Cardiac fibroblast (primary cell): Measurements from ENCODE around the gene ST6GALNAC3.

Experiments used
- DNase-seq, 2 donors: peaks; one replicate each; pipeline versions ENCODE4 v3.0.0 to v3.0.0-alpha.2; 2010; ENCODE audit warnings: low read depth in 2 of 2
- H3K4me3 ChIP-seq, 2 donors: replicated peaks in 1 of 2; 1 replicate in 1 of 2; 2 replicates in 1 of 2; pipeline ENCODE4 v1.5.1; 2011; ENCODE audit warnings: low read depth in 2 of 2, low read length in 2 of 2, mild to moderate bottlenecking in 2 of 2, moderate library complexity in 1 of 2
- CTCF ChIP-seq: IDR thresholded peaks from one replicate; pipeline ENCODE4 v1.5.1; 2011; ENCODE audit warnings: low read depth, mild to moderate bottlenecking, low read length, inconsistent platforms

The ST6GALNAC3 gene

GRCh38 chr1:76101548-76101947 lies 27.0 kb downstream of the ST6GALNAC3 start:
- no peak for DNase-seq
- H3K4me3 ChIP-seq, result no peak overlapping the region
- TF ChIP-seq CTCF, result no peak

DNA sequence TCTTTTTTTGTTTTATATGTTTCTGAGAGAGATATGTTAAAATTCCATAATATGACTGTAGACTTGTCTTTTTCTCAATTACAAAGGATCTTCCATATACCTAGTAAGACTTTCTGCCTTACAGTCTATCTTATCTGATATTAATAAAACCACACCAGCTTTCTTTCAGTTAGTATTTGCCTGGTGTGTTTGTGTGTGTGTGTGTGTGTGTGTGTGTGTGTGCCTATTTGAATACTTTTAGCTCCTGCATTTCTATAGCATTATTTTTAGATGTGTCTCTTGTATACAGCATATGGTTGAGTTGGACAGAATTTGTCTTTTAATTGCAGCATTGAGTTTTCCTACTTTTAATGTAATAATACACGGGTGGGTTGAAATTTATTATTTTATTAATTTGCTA lies 27.5 kb downstream of the ST6GALNAC3 start:
- DNase-seq, result no peak
- no peak for TF ChIP-seq CTCF
- no peak overlapping the region for H3K4me3 ChIP-seq

GRCh38 chr1:76103034-76103433 lies 28.5 kb downstream of the ST6GALNAC3 start:
- no peak for TF ChIP-seq CTCF
- H3K4me3 ChIP-seq, result no peak overlapping the region
- no peak for DNase-seq

- no peak overlapping the region for H3K4me3 ChIP-seq
- no peak for TF ChIP-seq CTCF
- no peak for DNase-seq
Measured at GRCh38 chr1:76105372-76105771, 30.8 kb downstream of the ST6GALNAC3 start.

DNA sequence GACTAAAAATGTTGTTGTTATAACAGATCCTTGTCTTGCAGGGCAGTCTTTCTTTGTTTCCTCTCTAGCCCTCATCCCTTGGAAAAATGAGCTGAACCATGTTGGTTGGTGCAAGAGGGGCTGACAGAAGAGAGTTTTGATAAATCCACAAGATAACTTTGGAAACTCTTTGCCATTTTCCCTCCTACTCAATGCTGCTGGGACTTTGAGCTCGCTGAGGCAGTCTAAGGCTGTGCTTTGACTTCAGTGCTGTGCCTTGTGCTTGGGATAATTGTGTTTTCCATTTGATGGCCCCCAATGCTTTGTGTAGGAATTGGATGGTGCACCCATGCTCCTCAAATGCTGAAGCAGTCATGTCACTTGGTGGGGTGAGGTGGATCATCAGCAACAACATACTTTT lies 31.7 kb downstream of the ST6GALNAC3 start:
- DNase-seq, result no peak
- H3K4me3 ChIP-seq, result no peak overlapping the region
- TF ChIP-seq CTCF, result no peak

GRCh38 chr1:76106719-76107235 lies 32.2 kb downstream of the ST6GALNAC3 start:
- no peak for TF ChIP-seq CTCF
- DNase-seq, result no peak
- no peak overlapping the region for H3K4me3 ChIP-seq

DNA sequence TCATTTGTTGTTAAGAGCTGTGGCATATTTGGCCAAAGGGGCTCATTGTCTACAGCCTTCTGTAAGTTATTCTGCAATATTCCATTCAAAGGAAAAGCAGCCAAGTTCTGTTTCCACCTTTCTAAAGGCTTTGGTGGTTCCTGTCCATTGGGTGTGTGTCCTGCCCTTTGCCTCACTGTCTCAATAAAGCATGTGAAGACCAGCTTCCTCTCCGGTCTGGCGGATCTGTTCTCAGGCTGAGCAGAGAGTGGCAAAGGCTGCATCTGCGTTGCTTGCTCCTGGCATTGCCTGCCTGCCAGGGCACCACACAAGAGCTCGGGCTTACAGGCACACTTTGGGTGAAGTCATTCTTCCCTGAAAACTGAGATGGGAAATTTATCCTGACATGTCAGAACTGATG lies 34.9 kb downstream of the ST6GALNAC3 start:
- H3K4me3 ChIP-seq, result no peak overlapping the region
- no peak for DNase-seq
- TF ChIP-seq CTCF, result no peak
